Measurements from ENCODE around the gene AARS1.
"Not testable (repeated sequence)": the region's sequence is repeated elsewhere in the genome, so short reads cannot be mapped to it uniquely, and the experiment has no call there.

The AARS1 gene

GRCh38 chr16:70270176-70270575 is 19.1 kb downstream of the AARS1 start:
- no peak for DNase-seq

- DNase-seq, result no peak
Observed at GRCh38 chr16:70269471-70269870, 19.8 kb downstream of the AARS1 start.

- not testable (repeated sequence) for DNase-seq
Observed at GRCh38 chr16:70267922-70268321, 21.4 kb downstream of the AARS1 start.

- DNase-seq, result peak in 1 of 2 experiments; percentile 36
Observed at GRCh38 chr16:70267516-70267915, 21.8 kb downstream of the AARS1 start.

GRCh38 chr16:70259903-70260302 is 29.4 kb downstream of the AARS1 start:
- DNase-seq, result not testable (repeated sequence)

- no peak for DNase-seq
Observed at GRCh38 chr16:70258946-70259345, 30.4 kb downstream of the AARS1 start.

- DNase-seq, result no peak
Observed at GRCh38 chr16:70258065-70258464, 31.2 kb downstream of the AARS1 start.

GRCh38 chr16:70257391-70257790 is 31.9 kb downstream of the AARS1 start:
- no peak for DNase-seq

- DNase-seq, result no peak
Observed at GRCh38 chr16:70255574-70255973, 33.7 kb downstream of the AARS1 start.

- no peak for DNase-seq
Observed at GRCh38 chr16:70254965-70255286, 34.4 kb downstream of the AARS1 start.

GRCh38 chr16:70254180-70254964 is 34.9 kb downstream of the AARS1 start:
- DNase-seq, result no peak

- peak in 1 of 2 experiments; percentile 14 for DNase-seq
Observed at GRCh38 chr16:70253291-70254106, 35.8 kb downstream of the AARS1 start.

GRCh38 chr16:70252355-70252988 is 36.8 kb downstream of the AARS1 start:
- DNase-seq, result no peak

GRCh38 chr16:70251629-70252354 is 37.5 kb downstream of the AARS1 start, which contains the start of gene EXOSC6:
TSS of gene EXOSC6 (minus strand) at chr16:70251940. CDS start at chr16:70251900, 40 bp downstream.
- peak; percentile 31 to 70 for DNase-seq

- no peak for DNase-seq
Observed at GRCh38 chr16:70250748-70251628, 38.3 kb downstream of the AARS1 start.

- DNase-seq, result not testable (repeated sequence)
Observed at GRCh38 chr16:70249697-70250096, 39.6 kb downstream of the AARS1 start.

GRCh38 chr16:70238773-70239172 is 50.5 kb downstream of the AARS1 start:
- not testable (repeated sequence) for DNase-seq

GRCh38 chr16:70231831-70232230 is 57.5 kb downstream of the AARS1 start:
- DNase-seq, result not testable (repeated sequence)

- not testable (repeated sequence) for DNase-seq
Observed at GRCh38 chr16:70226024-70226423, 63.3 kb downstream of the AARS1 start.

- not testable (repeated sequence) for DNase-seq
Observed at GRCh38 chr16:70225430-70225829, 63.9 kb downstream of the AARS1 start.

GRCh38 chr16:70224645-70225044 is 64.7 kb downstream of the AARS1 start:
- not testable (repeated sequence) for DNase-seq
